ENCODE results near the gene ADK. TPM values are rescaled to one million over a fixed set of nuclear protein-coding genes. Genes with fewer than 3 reads are reported as not detected.

Gene ADK
- total and polyA plus RNA-seq, 7 experiments from 2014 or later, result 20.7 to 43.8 (median 25.3) TPM

GRCh38 chr10:74651565-74651964 is 500.5 kb downstream of the ADK start:
- H3K27ac Mint-ChIP-seq, result peak overlapping the region in 1 of 9 donors; percentile 2
- H3K9me3 Mint-ChIP-seq, result peaks cover 0 to 2% (median 0%) of the 10 kb centered on the region in 11 donors
- ATAC-seq (no peak), DNase-seq (peak in 6 of 9 donors; percentile 4 to 34 (median 13))
- H3K27me3 ChIP-seq (ENCODE audit: control insufficient read depth in 2 of 2, insufficient read depth in 2 of 2, low read length in 2 of 2), result no peaks in the 10 kb centered on the region
- intact Hi-C loops (cut with micrococcal nuclease), result no loop called here
- ChIA-PET CTCF (no interaction called here), POLR2A (interaction anchor here (0.6 kb wide), 1 partner anchor 292 kb away, joined by 3 read pairs; no protein-coding TSS in a partner anchor)
- H3K36me3 Mint-ChIP-seq, result peaks cover 0 to 24% (median 19%) of the 10 kb centered on the region in 5 donors
- H3K4me1 ChIP-seq (ENCODE audit: control insufficient read depth in 2 of 2, insufficient read depth in 2 of 2, low read length in 2 of 2), result no peaks in the 10 kb centered on the region
- no peaks in the 10 kb centered on the region for H3K27me3 Mint-ChIP-seq
- H3K36me3 ChIP-seq (ENCODE audit: control insufficient read depth in 2 of 3, insufficient read depth in 3 of 3, low read length in 3 of 3), result peaks cover 0 to 4% (median 0%) of the 10 kb centered on the region in 3 experiments
- no peak overlapping the region for H3K4me3 Mint-ChIP-seq
- no peak overlapping the region for H3K4me3 ChIP-seq (ENCODE audit: low read length)
- no peaks in the 10 kb centered on the region for H3K9me3 ChIP-seq (ENCODE audit: control insufficient read depth in 2 of 3, low read length in 3 of 3)
- no peak overlapping the region for H3K27ac ChIP-seq (ENCODE audit: low read depth, low read length)
- H3K4me1 Mint-ChIP-seq, result peaks cover 0 to 12% (median 5%) of the 10 kb centered on the region in 7 donors

GRCh38 chr10:74652664-74653063 is 501.6 kb downstream of the ADK start:
- no peaks in the 10 kb centered on the region for H3K4me1 ChIP-seq (ENCODE audit: control insufficient read depth in 2 of 2, insufficient read depth in 2 of 2, low read length in 2 of 2)
- no peak overlapping the region for H3K27ac Mint-ChIP-seq
- no peak overlapping the region for H3K27ac ChIP-seq (ENCODE audit: low read depth, low read length)
- no peaks in the 10 kb centered on the region for H3K27me3 ChIP-seq (ENCODE audit: control insufficient read depth in 2 of 2, insufficient read depth in 2 of 2, low read length in 2 of 2)
- POLR2A ChIA-PET, result interaction anchor here (0.7 kb wide), 1 partner anchor 31 kb away, joined by 3 read pairs; no protein-coding TSS in a partner anchor
- intact Hi-C loops (cut with micrococcal nuclease), result no loop called here
- H3K27me3 Mint-ChIP-seq, result no peaks in the 10 kb centered on the region
- ATAC-seq (no peak), DNase-seq (no peak)
- H3K9me3 Mint-ChIP-seq, result peaks cover 0 to 2% (median 0%) of the 10 kb centered on the region in 11 donors
- peaks cover 0 to 2% (median 0%) of the 10 kb centered on the region in 3 experiments for H3K36me3 ChIP-seq (ENCODE audit: control insufficient read depth in 2 of 3, insufficient read depth in 3 of 3, low read length in 3 of 3)
- peaks cover 0 to 24% (median 19%) of the 10 kb centered on the region in 5 donors for H3K36me3 Mint-ChIP-seq
- H3K4me3 Mint-ChIP-seq, result no peak overlapping the region
- H3K4me1 Mint-ChIP-seq, result peaks cover 0 to 12% (median 5%) of the 10 kb centered on the region in 7 donors
- no peak overlapping the region for H3K4me3 ChIP-seq (ENCODE audit: low read length)
- no peaks in the 10 kb centered on the region for H3K9me3 ChIP-seq (ENCODE audit: control insufficient read depth in 2 of 3, low read length in 3 of 3)
- CTCF ChIA-PET, result no interaction called here

GRCh38 chr10:74658511-74658910 is 507.5 kb downstream of the ADK start:
- ChIA-PET POLR2A (no interaction called here), CTCF (no interaction called here)

GRCh38 chr10:74662635-74663034 is 511.6 kb downstream of the ADK start:
- Mint-ChIP-seq H3K36me3 (peaks cover 0 to 22% (median 10%) of the 10 kb centered on the region in 5 donors), H3K4me1 (no peaks in the 10 kb centered on the region), H3K27ac (no peak overlapping the region), H3K4me3 (peak overlapping the region in 1 of 10 donors; percentile 31), H3K9me3 (peaks cover 0 to 5% (median 0%) of the 10 kb centered on the region in 11 donors), H3K27me3 (no peaks in the 10 kb centered on the region)
- intact Hi-C loops (cut with micrococcal nuclease), result no loop called here
- ChIA-PET CTCF (no interaction called here), POLR2A (interaction anchor here (0.5 to 0.6 kb wide), 2 partner anchors 8 to 374 kb away, joined by 4 to 5 read pairs; no protein-coding TSS in a partner anchor)
- no peak for DNase-seq
- no peaks in the 10 kb centered on the region for H3K9me3 ChIP-seq (ENCODE audit: control insufficient read depth in 2 of 3, low read length in 3 of 3)
- no peak overlapping the region for H3K4me3 ChIP-seq (ENCODE audit: low read length)
- no peaks in the 10 kb centered on the region for H3K27me3 ChIP-seq (ENCODE audit: control insufficient read depth in 2 of 2, insufficient read depth in 2 of 2, low read length in 2 of 2)
- no peaks in the 10 kb centered on the region for H3K4me1 ChIP-seq (ENCODE audit: control insufficient read depth in 2 of 2, insufficient read depth in 2 of 2, low read length in 2 of 2)
- ATAC-seq, result no peak
- H3K36me3 ChIP-seq (ENCODE audit: control insufficient read depth in 2 of 3, insufficient read depth in 3 of 3, low read length in 3 of 3), result no peaks in the 10 kb centered on the region
- no peak overlapping the region for H3K27ac ChIP-seq (ENCODE audit: low read depth, low read length)

More at GRCh38 chr10:74658511-74658910, 507.5 kb downstream of the ADK start:
- Histone ChIP-seq H3K36me3 (ENCODE audit: control insufficient read depth in 2 of 3, insufficient read depth in 3 of 3, low read length in 3 of 3) (no peaks in the 10 kb centered on the region), H3K9me3 (ENCODE audit: control insufficient read depth in 2 of 3, low read length in 3 of 3) (no peaks in the 10 kb centered on the region), H3K4me1 (ENCODE audit: control insufficient read depth in 2 of 2, insufficient read depth in 2 of 2, low read length in 2 of 2) (no peaks in the 10 kb centered on the region), H3K27me3 (ENCODE audit: control insufficient read depth in 2 of 2, insufficient read depth in 2 of 2, low read length in 2 of 2) (no peaks in the 10 kb centered on the region), H3K27ac (ENCODE audit: low read depth, low read length) (no peak overlapping the region), H3K4me3 (ENCODE audit: low read length) (no peak overlapping the region)
- Mint-ChIP-seq H3K27me3 (no peaks in the 10 kb centered on the region), H3K9me3 (peaks cover 0 to 5% (median 0%) of the 10 kb centered on the region in 11 donors), H3K4me1 (peaks cover 0 to 5% (median 0%) of the 10 kb centered on the region in 7 donors), H3K36me3 (peaks cover 0 to 26% (median 17%) of the 10 kb centered on the region in 5 donors), H3K27ac (no peak overlapping the region), H3K4me3 (no peak overlapping the region)
- DNase-seq (no peak), ATAC-seq (no peak)
- intact Hi-C loops (cut with micrococcal nuclease), result no loop called here

- Histone ChIP-seq H3K27ac (ENCODE audit: low read depth, low read length) (no peak overlapping the region), H3K9me3 (ENCODE audit: control insufficient read depth in 2 of 3, low read length in 3 of 3) (peaks cover 0 to 10% (median 0%) of the 10 kb centered on the region in 3 experiments), H3K27me3 (ENCODE audit: control insufficient read depth in 2 of 2, insufficient read depth in 2 of 2, low read length in 2 of 2) (no peaks in the 10 kb centered on the region), H3K36me3 (ENCODE audit: control insufficient read depth in 2 of 3, insufficient read depth in 3 of 3, low read length in 3 of 3) (peaks cover 0 to 13% (median 0%) of the 10 kb centered on the region in 3 experiments), H3K4me1 (ENCODE audit: control insufficient read depth in 2 of 2, insufficient read depth in 2 of 2, low read length in 2 of 2) (no peaks in the 10 kb centered on the region), H3K4me3 (ENCODE audit: low read length) (no peak overlapping the region)
- H3K27me3 Mint-ChIP-seq, result no peaks in the 10 kb centered on the region
- H3K27ac Mint-ChIP-seq, result no peak overlapping the region
- ATAC-seq (no peak), DNase-seq (no peak)
- H3K4me3 Mint-ChIP-seq, result no peak overlapping the region
- CTCF ChIA-PET, result interaction anchor here (0.7 kb wide), 1 partner anchor 203 kb away, joined by 3 read pairs; no protein-coding TSS in a partner anchor
- H3K36me3 Mint-ChIP-seq, result peaks cover 12 to 40% (median 37%) of the 10 kb centered on the region in 5 donors
- H3K4me1 Mint-ChIP-seq, result no peaks in the 10 kb centered on the region
- H3K9me3 Mint-ChIP-seq, result peaks cover 0 to 15% (median 6%) of the 10 kb centered on the region in 11 donors
- intact Hi-C loops (cut with micrococcal nuclease), result no loop called here
- POLR2A ChIA-PET, result no interaction called here
Observed at GRCh38 chr10:74669210-74669609, 518.2 kb downstream of the ADK start.

GRCh38 chr10:74671716-74672115 is 520.7 kb downstream of the ADK start:
- Histone ChIP-seq H3K36me3 (ENCODE audit: control insufficient read depth in 2 of 3, insufficient read depth in 3 of 3, low read length in 3 of 3) (peaks cover 0 to 18% (median 0%) of the 10 kb centered on the region in 3 experiments), H3K27me3 (ENCODE audit: control insufficient read depth in 2 of 2, insufficient read depth in 2 of 2, low read length in 2 of 2) (no peaks in the 10 kb centered on the region), H3K4me1 (ENCODE audit: control insufficient read depth in 2 of 2, insufficient read depth in 2 of 2, low read length in 2 of 2) (no peaks in the 10 kb centered on the region), H3K4me3 (ENCODE audit: low read length) (no peak overlapping the region), H3K27ac (ENCODE audit: low read depth, low read length) (no peak overlapping the region), H3K9me3 (ENCODE audit: control insufficient read depth in 2 of 3, low read length in 3 of 3) (peaks cover 0 to 10% (median 0%) of the 10 kb centered on the region in 3 experiments)
- no peak for ATAC-seq
- Mint-ChIP-seq H3K4me3 (no peak overlapping the region), H3K36me3 (peaks cover 14 to 52% (median 49%) of the 10 kb centered on the region in 5 donors), H3K4me1 (no peaks in the 10 kb centered on the region), H3K27me3 (no peaks in the 10 kb centered on the region), H3K27ac (no peak overlapping the region), H3K9me3 (peaks cover 0 to 16% (median 6%) of the 10 kb centered on the region in 11 donors)
- ChIA-PET POLR2A (no interaction called here), CTCF (no interaction called here)
- intact Hi-C loops (cut with micrococcal nuclease), result no loop called here
- no peak for DNase-seq
